GM19023 (cell line): ENCODE data around the gene HSPB9.
"Not testable (repeated sequence)": the region's sequence is repeated elsewhere in the genome, so short reads cannot be mapped to it uniquely, and the experiment has no call there.

Experiments used
- ATAC-seq: cut with Tn5 transposase; IDR thresholded peaks from one replicate; pipeline ENCODE4 v1.9.1; 2021; ENCODE audit warnings: mild to moderate bottlenecking, moderate library complexity; ENCODE audit not compliant: unreplicated experiment

The HSPB9 gene

DNA sequence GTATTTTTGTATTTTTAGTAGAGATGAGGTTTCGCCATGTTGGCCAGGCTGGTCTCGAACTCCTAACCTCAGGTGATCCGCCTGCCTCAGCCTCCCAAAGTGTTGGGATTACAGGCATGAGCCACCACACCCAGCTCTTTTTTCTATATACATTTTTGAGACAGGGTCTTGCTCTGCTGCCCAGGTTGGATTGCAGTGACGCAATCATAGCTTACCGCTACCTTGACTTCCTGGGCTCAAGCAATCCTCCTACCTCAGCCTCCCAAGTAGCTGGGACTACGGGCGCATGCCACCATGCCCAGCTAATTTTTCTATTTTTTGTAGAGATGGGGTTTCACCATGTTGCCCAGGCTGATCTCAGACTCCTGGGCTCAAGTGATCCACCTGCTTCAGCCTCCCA is 18.1 kb downstream of the HSPB9 start:
- not testable (repeated sequence) for ATAC-seq

DNA sequence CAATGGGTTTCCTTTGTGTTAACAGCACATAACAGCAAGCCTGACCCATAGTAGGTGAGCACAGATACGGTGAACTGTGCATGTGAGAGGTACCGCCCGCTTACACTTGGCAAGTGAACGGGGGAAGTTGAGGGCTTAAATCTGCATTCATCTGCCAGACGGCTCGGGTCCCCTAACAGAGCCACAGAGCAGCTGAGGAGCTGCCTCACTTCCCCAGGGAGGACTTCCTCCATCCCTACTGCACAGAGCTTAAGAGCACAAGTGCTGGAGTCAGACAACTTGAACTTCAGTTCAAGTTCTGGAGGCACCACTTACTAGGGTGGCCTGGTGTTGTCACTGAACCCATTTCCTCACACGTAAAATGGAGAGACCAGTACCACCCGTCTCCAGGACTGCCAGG is 18.8 kb downstream of the HSPB9 start:
- ATAC-seq, result no peak

DNA sequence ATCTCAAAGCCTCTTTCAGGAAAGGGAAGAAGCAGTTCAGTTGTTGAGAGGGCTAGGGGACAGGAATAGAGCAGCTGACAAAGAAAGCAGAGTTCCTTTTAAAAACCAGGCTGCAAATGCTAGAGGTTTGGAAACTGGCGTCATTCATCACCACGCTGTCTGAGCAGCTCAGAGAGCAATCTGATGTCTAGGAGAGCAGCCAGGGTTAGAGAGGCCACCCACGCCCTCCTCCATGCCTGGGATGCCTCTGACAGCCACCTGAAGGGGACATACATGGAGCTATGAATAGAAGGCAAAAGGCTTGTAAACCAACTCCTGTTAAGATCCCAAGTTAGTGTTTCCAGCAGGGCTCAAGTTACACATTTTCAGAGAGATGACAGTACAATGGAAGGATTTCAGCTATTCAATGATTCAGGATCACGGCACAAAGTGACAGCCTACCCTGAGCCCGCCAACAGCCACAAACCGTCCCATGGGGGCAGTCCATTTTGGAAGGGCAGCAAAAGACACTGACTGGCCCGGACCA is 19.8 kb downstream of the HSPB9 start:
- no peak for ATAC-seq

DNA sequence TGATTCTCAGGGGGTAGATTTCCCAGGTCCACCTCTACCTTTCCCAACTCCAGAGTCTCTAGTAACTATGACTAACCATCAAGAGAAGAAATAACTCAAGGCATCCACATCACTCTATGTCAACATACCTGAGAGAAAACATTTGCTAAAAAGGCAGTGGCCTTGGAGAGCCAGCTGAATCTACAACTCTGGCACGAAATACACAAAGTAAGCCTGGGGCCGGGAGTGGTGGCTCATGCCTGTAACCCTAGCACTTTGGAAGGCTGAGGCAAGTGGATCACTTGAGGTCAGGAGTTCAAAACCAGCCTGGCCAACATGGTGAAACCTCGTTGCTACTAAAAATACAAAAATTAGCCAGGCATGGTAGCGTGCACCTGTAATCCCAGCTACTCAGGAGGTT is 20.5 kb downstream of the HSPB9 start:
- ATAC-seq, result not testable (repeated sequence)

DNA sequence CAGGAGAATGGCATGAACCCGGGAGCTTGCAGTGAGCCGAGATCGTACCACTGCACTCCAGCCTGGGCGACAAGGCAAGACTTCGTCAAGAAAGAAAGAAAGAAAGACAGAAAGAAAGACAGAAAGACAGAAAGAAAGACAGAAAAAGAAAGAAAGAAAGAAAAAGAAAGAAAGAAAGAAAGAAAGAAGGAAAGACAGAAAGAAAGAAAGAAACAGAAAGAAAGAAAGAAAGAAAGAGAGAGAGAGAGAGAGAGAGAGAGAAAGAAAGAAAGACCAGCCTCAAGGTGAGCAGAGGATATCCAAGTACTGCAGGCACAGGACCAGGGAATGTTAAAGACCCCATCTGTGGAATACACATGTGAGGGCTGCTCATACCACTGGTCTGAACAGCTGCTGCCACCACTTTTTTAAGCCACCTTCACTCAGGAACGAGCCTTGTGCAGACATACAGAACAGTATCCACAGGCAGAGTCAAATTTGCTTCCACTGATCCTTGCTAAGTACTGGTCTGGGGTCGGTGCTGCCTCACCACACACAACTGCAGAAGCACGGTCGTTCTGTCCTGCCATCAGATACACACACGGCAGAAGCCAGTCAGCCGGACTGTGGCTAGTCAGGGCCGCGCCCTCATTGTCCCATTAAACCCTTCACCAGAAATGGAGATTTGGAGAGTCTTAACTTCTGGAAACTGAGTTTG is 24.5 kb downstream of the HSPB9 start:
- ATAC-seq, result no peak

GRCh38 chr17:42153919-42154742 is 31.5 kb downstream of the HSPB9 start:
- ATAC-seq, result no peak

DNA sequence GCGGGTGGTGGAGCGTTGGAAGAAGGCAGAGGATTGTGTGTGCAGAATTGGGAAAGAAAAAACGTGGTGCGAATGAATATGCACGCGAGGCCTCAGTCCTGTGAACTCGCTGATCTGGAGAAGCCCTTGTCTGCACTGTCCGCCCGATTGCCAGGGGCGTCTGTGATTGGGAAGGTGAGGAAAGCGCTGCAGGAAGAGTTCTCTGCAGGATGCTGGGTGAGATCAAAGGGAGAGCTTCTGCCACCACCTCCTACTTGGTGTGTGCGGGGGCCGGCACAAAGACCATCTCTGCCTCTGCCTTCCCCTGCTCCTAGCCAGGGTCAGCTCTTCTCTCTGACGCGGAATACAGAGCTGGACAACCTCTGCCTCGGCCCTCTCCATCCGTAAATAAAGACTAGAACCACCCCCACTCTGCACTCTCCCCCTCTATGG is 33.0 kb downstream of the HSPB9 start:
- no peak for ATAC-seq

DNA sequence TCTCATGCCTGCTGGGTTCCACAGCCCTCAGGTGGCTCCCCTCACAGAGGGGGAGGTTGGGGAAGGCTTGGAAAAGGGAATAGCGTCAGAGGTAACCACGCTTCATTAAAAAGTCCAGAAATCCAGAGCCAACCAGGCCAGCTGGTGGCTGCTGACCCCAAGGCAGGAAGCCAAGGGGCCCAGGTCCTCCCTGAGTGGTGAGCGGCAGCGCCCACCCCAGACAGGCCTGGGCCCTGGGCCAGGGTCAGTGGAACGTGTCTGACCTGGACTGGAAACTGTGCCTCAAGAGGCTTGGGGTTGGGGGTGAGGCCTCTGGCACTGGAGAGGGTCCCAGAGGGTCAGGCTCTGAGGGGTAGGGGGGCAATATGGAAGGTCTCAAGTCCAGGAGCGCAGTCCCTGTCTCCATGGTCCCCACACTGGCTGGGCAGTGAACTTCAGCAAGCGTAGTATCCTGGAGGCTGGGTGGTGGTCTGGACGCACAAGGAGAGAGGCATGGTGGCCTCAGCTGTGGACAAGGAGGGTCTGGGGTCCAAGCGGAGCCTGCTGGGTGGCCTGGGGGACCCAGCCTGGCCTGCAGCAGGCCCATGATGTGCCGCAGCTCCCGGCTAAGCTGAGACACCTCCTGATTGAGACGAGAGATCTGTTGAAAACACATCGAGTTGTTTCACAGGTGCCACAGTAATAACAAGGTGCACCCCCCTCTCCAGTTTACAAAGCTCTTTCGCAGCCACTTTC is 37.4 kb downstream of the HSPB9 start:
- ATAC-seq, result no peak

- no peak for ATAC-seq
Measured at GRCh38 chr17:42160531-42160910, 37.9 kb downstream of the HSPB9 start.

DNA sequence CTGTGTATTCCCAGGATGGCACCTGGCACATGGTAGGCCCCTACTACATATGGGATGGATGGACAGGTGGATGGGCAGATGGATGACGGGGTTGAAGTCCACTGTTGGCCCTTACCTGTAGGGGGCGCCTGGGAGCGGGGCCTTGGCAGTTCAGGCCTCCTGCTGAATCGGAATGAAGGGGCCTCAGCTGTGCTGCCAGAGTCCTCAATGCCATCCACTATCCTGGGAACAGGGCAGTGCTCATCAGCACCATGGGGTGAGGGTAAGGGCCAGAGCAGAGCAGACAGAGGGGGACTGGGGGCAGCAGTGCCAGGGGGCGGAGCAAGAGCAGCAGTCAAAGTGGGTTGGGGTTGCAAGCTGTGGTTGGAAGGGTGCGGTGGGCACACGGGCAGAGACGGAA is 40.5 kb downstream of the HSPB9 start:
- ATAC-seq, result no peak

DNA sequence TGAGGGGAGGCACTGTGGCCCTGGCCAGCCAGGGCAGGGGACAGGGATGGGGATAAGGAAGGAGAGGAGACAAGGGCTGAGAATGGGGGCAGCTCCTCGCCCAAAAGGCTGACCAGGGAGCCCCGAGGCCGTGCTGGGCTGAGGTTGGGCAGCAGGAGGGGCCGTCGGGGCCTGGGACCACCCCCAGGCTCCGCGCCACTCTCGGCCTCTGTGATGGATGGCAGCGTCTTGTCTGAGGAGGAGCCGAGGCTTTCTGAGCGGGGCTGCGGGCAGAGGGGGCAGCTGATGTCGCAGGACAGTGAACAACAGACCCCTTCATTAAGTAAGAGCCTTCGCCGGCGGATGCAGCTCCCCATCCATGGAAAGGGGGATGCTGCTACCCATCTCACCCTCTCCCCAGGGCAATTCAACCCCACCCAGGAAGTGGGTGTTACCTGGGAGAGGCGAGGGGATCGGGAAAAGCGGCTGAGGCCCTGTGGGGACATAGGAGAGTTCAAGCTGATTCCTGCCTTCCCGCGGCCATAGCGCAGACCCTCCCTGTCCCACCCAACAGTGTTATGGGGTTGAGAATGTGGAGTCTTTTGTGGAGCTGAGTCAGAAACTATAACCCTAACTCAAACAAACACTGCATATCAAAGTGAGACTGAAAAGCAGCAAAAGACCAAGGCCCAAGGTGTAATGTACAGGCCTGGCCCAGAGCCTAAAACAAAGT is 41.2 kb downstream of the HSPB9 start:
- ATAC-seq, result no peak

DNA sequence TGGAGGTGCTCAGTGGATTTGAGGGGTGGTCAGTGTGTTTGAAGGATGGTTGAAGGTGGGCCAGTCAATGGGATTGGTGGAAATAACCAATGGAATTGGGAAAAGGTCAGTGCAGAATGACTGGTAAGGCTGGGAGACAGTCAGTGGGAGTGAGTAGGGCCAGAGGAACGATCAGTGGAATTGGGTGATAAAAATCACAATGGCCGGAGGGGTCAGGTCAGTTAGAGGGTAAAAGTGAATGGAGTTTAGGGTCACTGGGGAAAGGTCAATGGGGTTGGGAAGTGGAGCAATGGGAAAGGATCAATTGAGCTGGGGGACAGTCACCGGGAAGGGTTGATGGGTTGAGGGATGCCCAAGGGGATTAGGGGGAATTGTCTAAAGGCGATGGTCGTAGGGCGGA is 43.1 kb downstream of the HSPB9 start:
- no peak for ATAC-seq

DNA sequence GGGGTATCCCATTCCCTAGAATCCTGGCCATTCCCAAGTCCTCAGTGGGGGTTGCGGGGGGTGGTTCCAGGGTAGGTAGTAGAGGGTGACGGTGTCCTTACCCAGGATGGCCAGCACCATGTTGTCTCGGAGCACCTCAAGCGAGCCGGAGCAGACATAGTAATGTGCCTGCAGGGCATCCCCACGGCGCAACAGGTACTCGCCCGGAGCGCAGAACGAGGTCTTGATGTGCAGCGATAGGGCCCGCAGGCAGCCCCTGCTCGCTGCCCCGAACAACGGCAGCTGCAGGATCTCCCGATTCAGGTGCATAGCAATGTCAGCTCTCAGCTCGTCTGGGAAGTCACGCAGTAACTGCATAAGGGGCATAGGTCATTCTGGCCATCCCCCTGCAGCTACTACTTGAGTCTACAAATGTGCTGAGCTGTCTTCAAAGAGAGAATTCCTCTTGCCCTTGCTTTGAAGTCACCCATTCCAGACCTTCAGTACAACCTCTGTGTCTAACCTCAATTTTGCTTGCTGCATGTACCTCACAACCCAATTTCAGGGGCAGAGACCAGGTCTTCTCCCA is 43.7 kb downstream of the HSPB9 start:
- no peak for ATAC-seq

GRCh38 chr17:42167807-42168206 is 45.2 kb downstream of the HSPB9 start:
- no peak for ATAC-seq

DNA sequence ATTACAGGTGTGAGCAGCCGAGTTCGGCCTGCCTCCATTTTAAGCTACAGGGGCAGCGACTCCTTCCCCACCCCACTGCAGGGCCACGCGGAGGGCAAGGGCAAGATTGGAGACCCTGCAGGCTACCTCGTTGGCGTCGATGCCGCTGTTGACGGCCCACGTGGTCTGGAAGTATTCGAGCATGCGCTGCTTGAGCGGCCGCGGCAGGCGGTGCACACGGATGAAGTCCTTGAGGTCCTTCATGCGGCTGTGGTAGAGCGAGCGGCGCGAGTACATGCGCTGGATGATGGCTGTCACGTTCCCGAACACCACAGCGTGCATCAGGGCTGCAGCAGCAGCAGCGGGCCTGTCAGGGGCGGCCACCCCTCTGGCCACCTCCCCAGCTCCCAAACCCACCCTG is 46.7 kb downstream of the HSPB9 start:
- ATAC-seq, result no peak

DNA sequence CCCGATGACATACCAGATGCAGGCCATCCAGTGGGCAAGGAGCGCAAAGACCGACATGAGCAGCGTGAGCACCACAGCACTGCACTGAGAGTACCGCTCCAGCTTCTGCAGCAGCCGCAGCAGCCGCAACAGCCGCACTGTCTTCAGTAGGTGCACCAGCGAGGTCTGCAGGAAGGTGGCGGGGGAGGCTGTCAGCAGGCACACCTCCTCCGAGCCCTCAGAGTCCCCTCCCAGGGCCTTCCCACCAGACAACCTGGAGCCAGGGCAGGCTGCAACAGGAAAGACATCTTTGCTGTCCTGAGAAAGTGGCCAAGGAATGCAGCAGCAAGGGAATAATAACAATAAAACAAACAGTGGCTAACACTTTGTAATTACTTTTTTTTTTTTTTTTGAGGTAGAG is 49.2 kb downstream of the HSPB9 start:
- ATAC-seq, result no peak
